ENCODE data around the gene ZSWIM4. TPM values are rescaled to one million over a fixed set of nuclear protein-coding genes. Genes with fewer than 3 reads are reported as not detected.
"Not testable (repeated sequence)": the region's sequence is repeated elsewhere in the genome, so short reads cannot be mapped to it uniquely, and the experiment has no call there.

Gene ZSWIM4
- 4.6 and 5.4 TPM in 2 replicates for total RNA-seq (2014; rRNA removed; shearing (Covaris generic))

DNA sequence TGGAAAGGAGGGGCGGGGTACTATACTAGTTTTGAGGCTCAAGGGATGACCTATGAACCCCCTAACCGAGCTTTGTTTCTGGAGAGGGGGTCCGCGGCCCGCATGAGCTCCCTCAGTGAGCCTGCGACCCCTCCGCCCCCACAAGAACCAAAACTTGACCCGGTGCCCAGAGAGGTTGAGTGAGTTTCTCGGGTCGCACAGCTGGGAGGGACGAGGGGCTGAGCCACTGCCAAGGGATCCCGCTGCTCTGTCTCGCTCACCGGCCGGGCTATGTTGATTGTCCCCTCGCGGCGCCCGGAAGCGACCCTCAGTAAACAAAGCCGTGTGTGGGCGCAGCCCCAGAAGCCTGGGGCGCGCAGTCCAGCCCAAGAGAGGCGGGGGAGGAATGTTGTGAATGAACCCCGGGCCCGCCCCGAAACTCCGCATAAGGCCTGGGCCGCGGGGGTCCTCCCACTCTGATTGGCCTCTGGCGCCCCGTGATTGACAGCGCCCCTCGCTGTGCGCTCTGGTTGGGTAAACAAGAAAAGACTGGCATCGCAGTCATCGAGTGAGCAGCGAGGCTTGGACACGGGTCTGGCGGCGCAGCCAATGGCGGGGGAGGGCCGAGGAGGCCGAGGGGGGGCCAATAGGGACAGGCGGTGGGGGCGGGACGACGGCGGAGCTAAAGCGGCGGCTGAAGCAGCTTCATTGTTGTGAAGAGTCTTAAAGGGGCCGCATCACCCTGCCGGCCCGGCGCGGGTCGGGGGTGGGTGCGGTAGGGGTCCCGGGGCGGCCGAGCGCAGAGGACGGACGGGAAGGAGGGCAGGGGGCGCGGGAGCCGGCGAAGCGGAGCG lies at the start of gene ZSWIM4:
Gene ZSWIM4 (plus strand): TSS at position 687 of the 833 bp plus-strand sequence. CDS start 206 bp downstream, outside the sequence.
- peak; percentile 100 for DNase-seq (ENCODE audit: low read depth)

GRCh38 chr19:13747098-13747453 lies 48.2 kb upstream of the ZSWIM4 start:
- DNase-seq (ENCODE audit: low read depth): no peak

DNA sequence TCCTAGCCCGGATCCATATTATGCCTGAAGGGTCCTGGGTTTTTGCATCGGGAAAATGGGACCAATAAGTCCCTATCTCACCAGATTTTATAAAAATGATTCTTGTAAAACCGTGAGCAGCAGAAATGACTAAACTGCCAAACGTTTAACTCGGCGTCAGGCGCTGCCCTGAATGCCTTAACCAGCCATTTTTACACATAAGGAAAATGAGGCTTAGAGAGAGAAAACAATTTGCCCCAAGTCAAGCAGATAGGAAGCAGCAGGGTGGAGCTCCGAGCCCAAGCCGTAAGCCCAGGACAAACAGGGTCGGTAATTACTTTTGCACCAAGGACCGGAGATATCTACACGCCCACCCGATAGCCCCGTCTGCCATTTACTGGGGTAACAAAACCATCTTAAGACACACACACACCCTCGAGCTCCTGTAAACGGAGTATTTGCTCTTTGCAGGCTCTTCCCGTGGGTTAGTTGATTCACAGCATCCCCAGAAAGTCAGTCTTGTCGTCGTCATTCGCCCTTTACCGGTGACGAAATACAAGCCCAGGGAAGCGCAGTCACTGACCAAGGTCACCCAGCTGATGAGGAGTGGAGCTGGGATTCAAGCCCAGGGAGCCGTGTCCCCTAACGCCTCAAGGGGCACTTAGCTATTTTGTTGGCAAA lies 46.9 kb upstream of the ZSWIM4 start:
- DNase-seq (ENCODE audit: low read depth): no peak

GRCh38 chr19:13751436-13751835 lies 43.8 kb upstream of the ZSWIM4 start:
- no peak for DNase-seq (ENCODE audit: low read depth)

DNA sequence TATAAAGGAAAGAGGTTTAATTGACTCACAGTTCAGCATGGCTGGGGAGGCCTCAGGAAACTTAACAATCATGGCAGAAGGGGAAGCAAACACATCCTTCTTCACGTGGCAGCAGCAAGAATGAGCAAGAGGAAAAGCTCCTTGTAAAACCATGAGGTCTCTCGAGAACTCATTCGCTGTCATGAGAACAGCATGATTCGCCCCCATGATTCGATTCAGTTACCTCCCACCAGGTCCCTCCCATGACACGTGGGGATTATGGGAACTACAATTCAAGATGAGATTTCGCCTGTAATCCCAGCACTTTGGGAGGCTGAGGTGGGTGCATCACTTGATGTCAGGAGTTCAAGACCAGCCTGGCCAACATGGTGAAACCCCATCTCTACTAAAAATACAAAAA lies 41.6 kb upstream of the ZSWIM4 start:
- DNase-seq (ENCODE audit: low read depth): not testable (repeated sequence)

- no peak for DNase-seq (ENCODE audit: low read depth)
Measured at GRCh38 chr19:13756210-13756609, 39.0 kb upstream of the ZSWIM4 start.

- no peak for DNase-seq (ENCODE audit: low read depth)
Measured at GRCh38 chr19:13757805-13758772, 37.2 kb upstream of the ZSWIM4 start.

- DNase-seq (ENCODE audit: low read depth): no peak
Measured at GRCh38 chr19:13758795-13759194, 36.4 kb upstream of the ZSWIM4 start.

DNA sequence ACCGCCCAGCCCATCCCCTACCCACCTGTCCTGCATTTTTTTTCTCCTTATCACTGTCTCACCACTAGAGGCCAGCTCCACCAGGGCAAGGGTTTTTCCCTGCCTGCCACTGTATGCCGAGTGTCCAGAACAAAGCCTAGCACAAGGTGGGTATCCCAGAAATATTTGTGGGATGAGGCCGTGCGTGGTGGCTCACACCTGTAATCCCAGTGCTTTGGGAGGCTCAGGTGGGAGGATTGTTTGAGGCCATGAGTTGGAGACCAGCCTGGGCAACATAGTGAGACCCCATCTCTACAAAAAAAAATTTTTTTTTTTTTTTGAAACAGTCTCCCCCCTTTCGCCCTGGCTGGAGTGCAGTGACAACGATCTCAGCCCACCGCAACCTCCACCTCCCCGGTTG lies 33.8 kb upstream of the ZSWIM4 start:
- no peak for DNase-seq (ENCODE audit: low read depth)

DNA sequence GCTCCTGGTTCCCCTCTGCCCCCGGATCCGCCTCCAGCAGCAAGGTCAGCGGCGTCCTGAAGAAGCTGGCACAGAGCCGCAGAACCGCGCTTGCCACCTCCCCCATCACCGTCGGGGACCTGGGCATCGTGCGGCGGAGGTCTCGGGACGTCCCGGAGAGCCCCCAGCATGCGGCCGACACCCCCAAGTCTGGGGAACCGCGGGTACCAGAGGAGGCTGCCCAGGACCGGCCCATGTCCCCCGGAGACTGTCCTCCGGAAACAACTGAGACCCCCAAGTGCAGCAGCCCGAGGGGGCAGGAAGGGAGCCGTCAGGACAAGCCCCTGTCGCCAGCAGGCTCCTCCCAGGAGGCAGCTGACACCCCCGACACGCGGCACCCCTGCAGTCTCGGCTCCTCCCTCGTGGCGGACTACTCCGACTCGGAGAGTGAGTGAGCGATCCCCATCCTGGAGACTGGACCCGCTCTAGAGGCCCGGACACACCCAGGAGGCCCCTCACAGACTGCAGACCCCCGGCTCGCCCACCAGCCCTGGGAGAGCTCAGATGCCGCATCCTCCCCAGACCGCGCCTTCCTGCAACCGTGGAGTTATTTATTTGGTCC lies 32.5 kb upstream of the ZSWIM4 start:
- DNase-seq (ENCODE audit: low read depth): no peak

GRCh38 chr19:13763265-13763664 lies 32.0 kb upstream of the ZSWIM4 start:
- DNase-seq (ENCODE audit: low read depth): no peak

DNA sequence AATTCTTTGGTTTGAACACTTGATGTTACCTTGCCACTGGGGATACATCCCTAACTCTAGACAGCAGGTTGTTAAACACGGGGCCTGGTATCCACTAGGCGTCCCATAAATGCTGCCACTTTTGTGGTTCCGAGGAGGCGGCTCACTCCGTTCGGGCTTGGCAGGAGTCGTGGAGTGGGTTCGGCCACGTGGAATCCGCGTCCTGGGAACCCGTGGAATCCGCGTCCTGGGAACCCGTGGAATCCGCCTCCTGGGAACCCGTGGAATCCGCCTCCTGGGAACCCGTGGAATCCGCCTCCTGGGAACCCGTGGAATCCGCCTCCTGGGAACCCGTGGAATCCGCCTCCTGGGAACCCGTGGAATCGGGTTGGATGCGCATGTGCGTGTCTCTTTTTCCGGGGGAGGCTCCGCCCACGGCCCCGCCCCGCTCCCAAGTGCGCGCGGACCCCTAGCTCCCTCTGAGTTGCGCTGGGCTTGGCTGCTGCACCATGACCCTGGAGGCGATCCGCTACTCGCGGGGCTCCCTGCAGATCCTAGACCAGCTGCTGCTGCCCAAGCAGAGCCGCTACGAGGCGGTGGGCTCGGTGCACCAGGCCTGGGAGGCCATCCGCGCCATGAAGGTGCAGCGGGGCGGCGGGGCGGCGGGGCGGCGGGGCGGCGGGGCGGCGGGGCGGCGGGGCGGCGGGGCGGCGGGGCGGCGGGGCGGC lies 31.0 kb upstream of the ZSWIM4 start, which contains the start of gene MRI1:
Gene MRI1 (plus strand): TSS at position 422 of the 707 bp plus-strand sequence. CDS start 67 bp downstream, at position 489.
- peak; percentile 83 for DNase-seq (ENCODE audit: low read depth)

- no peak for DNase-seq (ENCODE audit: low read depth)
Measured at GRCh38 chr19:13764821-13765394, 30.3 kb upstream of the ZSWIM4 start.

DNA sequence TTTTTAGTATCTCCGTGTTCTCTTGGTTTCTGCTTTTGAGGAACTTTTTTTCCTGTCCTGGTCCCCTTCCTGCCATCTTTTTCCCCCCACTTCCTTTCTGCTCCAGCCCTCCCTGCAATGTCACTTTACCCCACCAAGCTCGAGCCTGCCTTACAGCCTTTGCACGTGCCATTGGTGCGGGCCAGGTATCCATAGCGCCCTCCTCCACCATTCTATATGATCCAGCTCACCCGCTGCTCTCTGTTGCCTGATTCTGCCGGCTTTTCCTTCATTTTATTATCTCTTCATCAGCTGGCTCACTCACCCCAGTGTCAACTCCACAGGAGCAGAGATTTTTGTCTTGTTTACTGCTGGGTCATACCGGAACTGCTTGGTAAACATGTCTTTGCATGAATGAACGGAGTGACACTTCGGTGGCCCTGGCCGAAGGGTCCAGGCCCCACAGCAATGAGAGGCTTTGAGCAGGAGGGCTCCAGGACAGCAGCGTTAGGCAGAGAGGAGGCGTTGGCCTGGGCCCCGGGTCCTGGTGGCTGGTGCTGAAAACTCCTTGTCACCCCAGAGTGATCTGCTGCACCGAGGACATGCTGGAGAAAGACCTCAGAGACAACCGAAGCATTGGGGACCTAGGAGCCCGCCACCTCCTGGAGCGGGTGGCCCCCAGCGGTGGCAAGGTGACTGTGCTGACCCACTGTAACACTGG lies 29.7 kb upstream of the ZSWIM4 start:
- no peak for DNase-seq (ENCODE audit: low read depth)

DNA sequence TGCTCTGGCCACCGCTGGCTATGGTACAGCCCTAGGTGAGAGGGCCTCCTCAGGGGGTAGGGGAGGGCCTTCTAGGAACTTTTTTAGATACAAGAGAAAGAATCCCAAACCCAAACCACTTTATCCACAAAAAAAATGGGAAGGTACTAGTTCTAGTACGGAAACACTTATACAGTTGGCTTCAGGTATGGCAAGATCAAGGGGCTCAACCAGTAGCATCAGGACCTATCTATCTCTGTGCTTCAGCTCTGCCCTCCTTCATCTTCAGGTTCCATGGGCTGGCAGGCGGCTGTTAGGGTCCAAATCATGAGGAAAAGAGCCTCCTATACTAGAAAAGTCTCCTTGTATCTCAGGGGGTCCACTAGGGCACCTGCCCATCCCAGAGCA lies 29.2 kb upstream of the ZSWIM4 start:
- no peak for DNase-seq (ENCODE audit: low read depth)

GRCh38 chr19:13768510-13768909 lies 26.7 kb upstream of the ZSWIM4 start:
- DNase-seq (ENCODE audit: low read depth): no peak

- DNase-seq (ENCODE audit: low read depth): no peak
Measured at GRCh38 chr19:13770013-13770635, 25.1 kb upstream of the ZSWIM4 start.

- peak; percentile 94 for DNase-seq (ENCODE audit: low read depth)
Measured at GRCh38 chr19:13774217-13775191, 20.7 kb upstream of the ZSWIM4 start, which contains the start of gene C19orf53. Gene C19orf53 (plus strand): TSS chr19:13774456. CDS start chr19:13774478, 22 bp downstream.
